ENCODE data around the gene TEFM.
"Not testable (repeated sequence)": the region's sequence is repeated elsewhere in the genome, so short reads cannot be mapped to it uniquely, and the experiment has no call there.

TEFM gene

DNA sequence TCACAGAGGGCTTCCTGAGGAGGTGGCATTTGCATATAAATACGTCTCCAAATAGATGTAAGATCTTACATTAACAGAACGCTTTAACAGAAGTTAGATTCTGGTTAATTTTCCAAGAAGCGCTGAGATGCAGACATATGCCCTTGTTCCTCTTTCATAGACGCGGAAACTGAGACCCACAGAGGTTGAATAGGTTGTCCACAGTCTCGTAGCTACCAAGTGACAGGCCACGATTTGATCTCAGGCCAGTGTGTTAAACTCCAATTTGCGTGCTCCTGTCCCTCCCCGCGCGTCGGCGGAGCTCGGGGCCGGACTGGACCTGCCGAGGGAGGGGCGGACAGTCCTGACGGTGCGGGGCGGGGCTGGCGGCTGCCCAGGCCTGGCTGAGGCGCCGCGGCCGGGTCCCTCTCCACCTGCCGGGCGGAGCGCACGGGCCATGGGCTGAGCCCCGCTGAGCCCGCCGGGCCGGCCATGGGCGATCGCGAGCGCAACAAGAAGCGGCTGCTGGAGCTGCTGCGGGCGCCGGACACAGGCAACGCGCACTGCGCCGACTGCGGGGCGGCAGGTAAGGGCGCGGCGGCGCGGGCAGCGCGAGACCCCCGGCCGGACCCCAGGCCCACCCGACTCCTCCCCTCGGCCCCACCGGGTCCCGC, 15.6 kb upstream of the TEFM start, which contains the start of gene ADAP2:
Gene ADAP2, plus strand, starts transcription at position 402 of the 653 bp plus-strand sequence. Its CDS starts 70 bp downstream, at position 472.
- DNase-seq = peak; percentile 41

DNA sequence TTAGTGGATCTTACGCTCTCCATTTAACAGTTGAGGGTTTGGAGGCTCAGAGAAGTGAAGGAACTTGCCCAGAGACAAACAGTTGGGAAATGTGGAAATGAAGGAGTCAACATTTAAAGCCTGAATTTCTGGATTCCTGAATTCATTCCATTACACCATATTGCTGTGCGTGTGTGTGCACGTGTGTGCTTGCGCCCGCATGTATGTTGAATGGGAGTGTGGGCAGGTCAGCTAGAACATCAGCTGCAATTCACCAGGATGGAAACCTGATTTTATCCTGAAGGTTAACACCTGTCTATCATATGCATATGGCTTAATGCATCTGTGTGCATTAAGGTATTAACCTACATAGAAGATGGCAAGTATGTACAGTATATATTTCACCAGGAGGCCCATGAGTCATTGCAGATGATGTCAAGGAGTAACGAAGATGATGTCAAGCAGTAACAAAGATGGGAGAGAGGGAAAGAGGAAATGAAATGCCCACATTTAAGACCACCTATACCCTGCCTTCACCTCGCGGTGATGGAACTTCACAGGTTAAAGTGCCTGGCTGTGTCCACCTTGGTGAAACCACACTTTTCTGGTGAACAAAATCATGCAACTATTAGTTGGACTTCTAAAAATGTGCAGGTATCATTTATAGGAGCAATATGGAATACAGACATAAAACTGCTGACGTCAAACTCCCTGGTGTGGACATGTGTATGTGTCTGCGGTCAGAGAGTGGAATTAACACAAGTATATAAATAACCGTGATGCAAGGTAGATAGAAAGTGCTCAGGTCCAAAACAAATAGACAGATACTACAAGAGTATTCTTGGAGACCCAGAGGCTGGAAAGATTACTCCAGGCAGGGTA, 14.9 kb upstream of the TEFM start:
- no peak for DNase-seq

DNA sequence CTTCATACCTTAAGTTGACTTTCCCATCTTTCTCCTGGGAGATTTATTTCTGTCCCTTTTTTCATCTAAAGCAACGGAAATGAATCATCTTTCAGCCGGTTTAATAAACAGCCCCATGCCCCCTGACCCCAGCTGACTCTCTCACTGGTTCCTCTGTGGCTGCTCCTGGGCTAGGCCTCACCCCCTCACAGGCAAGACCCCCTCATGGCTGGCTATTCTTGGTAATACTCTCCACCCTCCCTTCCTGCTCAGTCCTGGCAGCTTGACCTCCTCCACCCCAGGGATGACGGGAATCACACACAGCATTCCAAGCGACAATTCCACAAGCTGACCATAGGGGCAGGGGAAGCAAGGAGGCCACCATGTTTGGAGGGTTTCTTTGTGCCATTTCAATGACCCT, 14.2 kb upstream of the TEFM start:
- DNase-seq = no peak

DNA sequence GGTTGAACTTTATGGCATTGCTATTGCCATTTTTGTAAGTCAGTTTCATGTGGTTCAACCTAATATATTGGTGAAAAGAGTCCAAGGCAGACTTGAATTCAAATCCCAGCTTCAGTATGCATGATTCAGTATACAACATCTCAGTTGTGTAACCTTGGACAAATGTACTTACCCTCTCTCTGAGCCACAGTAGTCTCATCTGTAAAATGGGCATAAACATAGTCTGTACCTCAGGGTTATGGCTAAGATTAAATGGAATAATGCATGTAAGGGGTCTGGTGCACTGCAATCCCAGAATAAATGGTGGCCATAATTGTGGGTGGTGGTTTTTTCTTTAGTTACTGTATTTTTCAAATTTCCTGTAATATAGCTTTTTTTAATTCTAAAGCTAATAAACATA, 11.0 kb upstream of the TEFM start:
- DNase-seq = no peak

DNA sequence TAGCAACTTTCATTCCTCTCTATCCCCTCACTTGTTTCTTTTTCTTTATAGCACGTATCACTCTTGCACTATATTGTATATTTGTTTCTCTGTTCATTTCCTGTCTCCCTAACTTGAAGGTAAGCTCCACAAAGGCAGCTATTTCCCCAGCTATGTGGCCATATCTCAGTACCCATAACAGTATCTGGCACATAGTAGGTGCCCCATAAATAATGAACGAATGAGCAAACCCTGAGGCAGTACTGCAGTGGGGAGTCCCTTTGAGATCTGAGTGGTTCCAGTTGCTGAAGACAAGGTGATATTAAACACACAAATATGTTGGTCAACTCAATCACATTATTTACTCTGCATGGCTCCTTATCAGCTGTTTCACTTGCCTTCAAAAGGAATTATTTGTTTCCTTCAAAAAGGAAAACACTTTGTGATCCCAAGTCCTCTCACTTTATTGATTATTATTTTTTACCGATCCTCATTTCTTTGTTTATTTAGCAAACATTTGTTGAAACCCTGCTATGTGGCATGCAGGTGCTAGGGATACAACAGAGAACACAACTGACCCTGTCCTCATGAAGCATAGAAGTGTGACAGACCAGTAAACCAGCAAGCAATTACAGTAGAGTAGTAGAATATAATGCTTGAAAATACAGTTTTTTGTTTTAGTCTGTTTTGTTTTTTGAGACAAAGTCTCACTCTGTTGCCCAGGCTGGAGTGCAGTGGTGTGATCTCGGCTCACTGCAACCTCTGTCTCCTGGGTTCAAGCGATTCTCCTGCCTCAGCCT, 10.0 kb upstream of the TEFM start:
- DNase-seq = no peak

DNA sequence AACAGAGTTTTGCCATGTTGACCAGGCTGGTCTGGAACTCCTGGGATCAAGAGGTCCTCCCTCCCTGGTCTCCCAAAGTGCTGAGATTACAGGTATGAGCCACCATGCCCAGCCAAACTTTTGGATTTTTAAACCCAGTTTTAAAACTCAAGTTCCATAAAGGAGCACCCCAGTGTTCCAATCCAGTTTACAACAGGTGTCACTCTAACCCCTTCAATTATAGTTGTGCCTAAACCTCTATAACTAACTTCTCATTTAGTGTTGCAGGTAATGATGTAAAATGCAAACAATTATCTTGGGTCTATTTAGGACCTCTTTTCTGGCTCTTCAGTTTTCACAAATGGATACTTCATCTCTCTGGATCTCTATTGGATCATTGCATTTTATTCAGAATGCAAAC, 7.9 kb upstream of the TEFM start:
- no peak for DNase-seq

DNA sequence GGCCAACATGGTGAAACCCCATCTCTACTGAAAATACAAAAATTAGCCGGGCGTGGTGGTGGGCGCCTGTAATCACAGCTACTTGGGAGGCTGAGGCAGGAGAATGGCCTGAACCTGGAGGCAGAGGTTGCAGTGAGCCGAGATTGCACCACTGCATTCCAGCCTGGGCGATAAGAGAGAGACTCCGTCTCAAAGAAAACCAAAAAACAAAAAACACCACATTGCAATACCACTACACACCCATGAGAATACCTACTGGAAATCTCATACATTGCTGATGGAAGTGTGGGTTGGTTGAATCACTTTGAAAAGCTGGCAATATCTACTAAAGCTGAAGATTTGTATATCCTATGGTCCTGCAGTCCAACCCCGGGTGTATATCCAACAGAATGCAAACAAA, 4.1 kb upstream of the TEFM start:
- DNase-seq = not testable (repeated sequence)

DNA sequence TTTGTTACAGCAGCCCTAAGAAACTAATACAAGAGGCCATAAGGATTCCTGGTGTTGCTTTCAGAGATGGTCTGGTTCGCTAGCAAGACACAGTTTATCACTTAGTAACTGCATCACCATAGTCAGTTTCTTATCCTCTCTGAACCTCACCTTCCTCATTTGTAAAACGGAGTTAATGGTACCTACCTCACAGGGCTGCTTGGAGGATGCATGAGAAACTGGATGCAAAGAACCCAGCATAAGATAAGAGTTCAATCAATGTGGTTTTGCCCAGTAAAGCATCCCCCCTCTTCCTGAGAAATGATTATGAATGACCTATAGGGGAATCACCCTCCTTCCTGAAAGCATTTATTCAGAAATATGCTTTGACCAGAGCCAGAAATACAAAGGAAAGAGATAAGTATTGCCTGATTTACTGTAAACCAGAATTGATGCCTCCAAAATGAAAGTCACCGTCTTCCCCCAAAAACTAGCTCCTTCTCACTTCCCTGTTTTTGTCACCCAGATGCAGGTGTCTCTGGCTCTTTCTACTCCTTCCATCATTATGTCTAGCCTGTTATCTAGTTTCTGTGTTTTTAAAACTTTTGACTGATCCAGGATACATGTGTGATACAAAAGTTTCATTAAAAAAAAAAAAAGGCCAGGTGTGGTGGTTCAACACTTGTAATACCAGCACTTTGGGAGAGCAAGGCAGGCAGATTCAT, 2.8 kb upstream of the TEFM start:
- DNase-seq = no peak

DNA sequence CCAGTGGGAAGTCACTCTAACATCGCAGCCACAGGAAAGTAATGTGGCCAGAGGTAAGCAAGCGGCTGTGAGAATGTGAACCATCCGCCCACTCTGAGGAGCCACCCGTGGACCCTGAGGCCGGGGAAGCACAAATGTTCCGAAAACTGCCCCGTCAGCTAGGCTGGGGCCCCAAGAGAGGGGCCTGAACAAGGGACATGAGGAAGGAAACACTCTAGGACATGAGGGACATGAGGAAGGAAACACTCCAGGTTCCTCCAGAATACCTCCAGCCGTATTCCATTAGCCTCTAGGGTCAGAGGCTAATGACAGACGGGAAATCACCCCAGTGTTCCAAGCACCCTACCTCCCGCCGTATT, 317 bp downstream of the TEFM start:
- no peak for DNase-seq

DNA sequence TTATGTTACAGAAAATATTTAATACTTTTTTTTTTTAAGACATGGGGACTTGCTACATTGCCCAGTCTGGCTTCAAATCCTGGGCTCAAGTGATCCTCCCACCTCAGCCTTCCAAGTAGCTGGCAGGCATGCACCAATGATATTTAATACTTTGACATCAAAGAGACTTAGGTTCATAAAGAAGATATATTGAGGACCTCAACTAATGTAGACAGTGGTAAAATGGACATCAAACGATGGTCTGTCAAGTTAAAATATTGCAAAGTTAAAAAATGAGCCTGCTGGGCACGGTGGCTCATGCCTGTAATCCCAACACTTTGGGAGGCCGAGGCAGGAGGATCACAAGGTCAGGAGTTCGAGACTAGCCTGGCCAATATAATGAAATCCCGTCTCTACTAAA, 8.7 kb downstream of the TEFM start:
- no peak for DNase-seq

DNA sequence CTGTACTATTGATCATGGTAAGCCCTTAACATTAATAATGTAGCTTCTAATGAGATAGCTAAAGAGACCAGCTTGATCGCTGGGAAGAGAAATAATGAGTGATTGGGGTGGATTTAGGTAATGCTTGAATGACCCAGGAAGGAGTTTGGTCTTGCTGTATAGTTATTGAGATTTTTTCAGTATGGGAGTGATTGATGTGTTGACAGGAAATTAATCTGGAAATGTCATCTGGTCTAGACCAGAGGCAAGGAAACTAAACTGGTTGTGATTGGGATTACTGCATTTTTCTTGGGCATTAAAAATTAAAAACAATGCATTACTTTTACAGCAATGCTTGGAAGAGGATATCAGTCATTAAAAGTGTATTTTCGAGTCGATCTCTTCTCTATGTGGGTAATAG, 11.8 kb downstream of the TEFM start:
- DNase-seq = no peak

DNA sequence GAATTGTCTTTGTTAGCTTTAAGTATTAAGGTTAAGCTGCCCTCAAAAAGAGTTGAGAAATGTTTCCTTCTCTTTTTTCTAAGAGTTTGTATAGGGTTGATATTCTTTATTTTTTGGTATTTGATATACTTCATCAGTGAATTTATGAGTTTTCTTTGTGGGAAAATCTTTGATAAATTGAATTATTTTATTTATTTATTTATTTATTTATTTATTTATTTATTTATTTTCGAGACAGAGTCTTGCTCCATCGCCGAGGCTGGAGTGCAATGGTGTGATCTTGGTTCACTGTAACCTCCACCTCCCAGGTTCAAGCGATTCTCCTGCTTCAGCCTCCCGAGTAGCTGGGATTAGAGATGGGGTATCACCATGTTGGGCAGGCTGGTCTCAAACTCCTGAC, 19.9 kb downstream of the TEFM start:
- DNase-seq = no peak

DNA sequence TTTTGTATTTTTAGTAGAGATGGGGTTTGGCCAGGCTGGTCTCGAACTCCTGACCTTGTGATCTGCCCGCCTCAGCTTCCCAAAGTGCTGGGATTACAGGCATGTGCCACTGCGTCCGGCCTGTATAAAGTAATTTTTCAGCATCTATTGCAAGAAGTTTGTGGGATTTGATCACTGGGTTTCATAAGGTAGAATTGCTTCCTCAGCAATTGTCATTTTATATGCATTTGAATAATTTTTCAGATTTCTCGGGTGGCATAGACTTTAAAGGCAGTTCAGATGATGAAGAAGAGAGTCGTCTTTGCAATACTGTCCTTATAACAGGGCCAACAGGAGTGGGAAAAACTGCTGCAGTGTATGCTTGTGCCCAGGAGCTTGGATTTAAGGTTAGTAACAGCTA, 37.0 kb downstream of the TEFM start:
- no peak for DNase-seq

DNA sequence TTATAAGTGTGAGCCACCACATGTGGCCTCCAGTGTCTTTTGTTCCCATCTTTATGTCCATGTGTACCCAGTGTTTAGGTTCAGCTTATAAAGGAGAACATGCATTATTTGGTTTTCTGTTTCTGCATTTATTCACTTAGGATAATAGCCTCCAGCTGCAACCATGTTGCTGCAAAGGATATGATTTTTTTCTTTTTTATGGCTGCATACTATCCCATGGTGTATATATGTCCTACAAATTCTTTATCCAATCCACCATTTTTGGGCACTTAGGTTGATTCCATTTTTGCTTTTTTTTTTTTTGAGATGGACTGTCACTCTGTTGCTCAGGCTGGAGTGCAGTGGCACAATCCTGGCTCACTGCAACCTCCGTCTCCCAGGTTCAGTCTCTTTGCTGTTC, 41.4 kb downstream of the TEFM start:
- no peak for DNase-seq

DNA sequence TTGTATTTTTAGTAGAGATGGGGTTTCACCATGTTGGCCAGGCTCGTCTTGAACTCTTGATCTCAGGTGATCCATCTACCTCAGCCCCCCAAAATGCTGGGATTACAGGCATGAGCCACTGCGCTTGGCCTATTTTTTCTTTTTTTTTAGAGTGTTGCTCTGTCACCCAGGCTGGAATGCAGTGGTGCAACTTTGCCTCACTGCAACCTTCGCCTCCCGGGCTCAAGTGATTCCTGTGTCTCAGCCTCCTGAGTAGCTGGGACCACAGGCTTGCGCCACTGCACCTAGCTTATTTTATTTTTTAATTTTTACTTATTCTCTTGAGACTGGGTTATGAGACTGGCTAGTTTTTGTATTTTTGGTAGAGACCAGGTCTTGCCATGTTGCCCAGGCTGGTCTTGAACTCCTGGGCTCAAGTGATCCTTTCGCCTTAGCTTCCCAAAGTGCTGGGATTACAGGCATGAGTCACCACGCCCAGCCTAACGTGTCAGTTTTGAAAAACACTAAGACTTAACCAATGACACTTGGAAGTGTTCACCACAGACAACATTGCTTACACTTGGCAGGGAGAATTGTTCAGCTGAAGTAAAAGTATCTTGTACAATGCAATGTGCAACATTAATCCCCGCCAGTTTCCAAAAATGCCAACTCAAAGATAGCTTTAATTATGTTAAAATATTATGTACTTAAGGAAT, 47.3 kb downstream of the TEFM start:
- DNase-seq = no peak

DNA sequence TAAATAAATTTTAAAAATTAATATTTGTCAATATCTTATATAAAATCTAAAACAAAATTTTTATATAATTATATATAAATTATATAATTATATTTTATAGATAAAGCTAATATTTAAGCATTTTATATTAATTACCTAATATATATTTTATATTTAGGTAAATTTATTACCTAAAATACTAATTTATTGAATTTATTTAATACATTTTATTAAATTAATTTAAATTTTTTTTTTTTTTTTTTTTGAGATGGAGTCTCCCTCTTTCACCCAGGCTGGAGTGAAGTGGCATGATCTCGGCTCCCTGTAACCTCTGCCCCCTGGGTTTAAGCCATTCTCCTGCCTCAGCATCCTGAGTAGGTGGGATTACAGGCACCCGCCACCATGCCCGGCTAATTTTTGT, 51.9 kb downstream of the TEFM start:
- DNase-seq = no peak

Data from right kidney (tissue), 1 donor.